Smooth muscle cell (in vitro differentiated cells): ENCODE data around the gene TPM2. TPM values are rescaled to one million over a fixed set of nuclear protein-coding genes. Genes with fewer than 3 reads are reported as not detected.

Experiments
- DNase-seq: peaks from one replicate; lab custom pipeline; 2025; ENCODE audit not compliant: unreplicated experiment; lab: John Stamatoyannopoulos, UW
- H2AFZ ChIP-seq: fragments of 200-600 bp; sonication (generic); 2 replicates; pipeline ENCODE4 v1.6.0; 2016; ENCODE audit warnings: antibody characterized with exemption, low read depth, mild to moderate bottlenecking
- H3F3A ChIP-seq: fragments of 200-600 bp; sonication (generic); 2 replicates; pipeline ENCODE4 v1.6.0; 2017; ENCODE audit warnings: antibody characterized with exemption, low read depth
- H3K27ac ChIP-seq: fragments of 200-600 bp; sonication (generic); 2 replicates; pipeline ENCODE4 v1.5.1; 2016; ENCODE audit warnings: low read depth, mild to moderate bottlenecking
- H3K27me3 ChIP-seq: fragments of 200-600 bp; sonication (generic); 2 replicates; pipeline ENCODE4 v1.6.1; 2016; ENCODE audit warnings: low read depth, mild to moderate bottlenecking
- H3K36me3 ChIP-seq: fragments of 200-600 bp; sonication (generic); 2 replicates; pipeline ENCODE4 v1.5.1; 2016; ENCODE audit warnings: low read depth
- H3K4me1 ChIP-seq: fragments of 200-600 bp; sonication (generic); 2 replicates; pipeline ENCODE4 v1.5.1; 2016; ENCODE audit warnings: low read depth
- H3K4me2 ChIP-seq: fragments of 200-600 bp; sonication (generic); 2 replicates; pipeline ENCODE4 v1.6.0; 2016; ENCODE audit warnings: mild to moderate bottlenecking
- H3K4me3 ChIP-seq: fragments of 200-600 bp; sonication (generic); 2 replicates; pipeline ENCODE4 v1.5.1; 2016; ENCODE audit warnings: mild to moderate bottlenecking
- H3K79me2 ChIP-seq: fragments of 200-600 bp; sonication (generic); 2 replicates; pipeline ENCODE4 v1.6.0; 2016; ENCODE audit warnings: low read depth, mild to moderate bottlenecking
- H3K9ac ChIP-seq: fragments of 200-600 bp; sonication (generic); 2 replicates; pipeline ENCODE4 v1.6.0; 2016; ENCODE audit warnings: low read depth
- H3K9me3 ChIP-seq: fragments of 200-600 bp; sonication (generic); replicated peaks from 2 replicates; pipeline ENCODE4 v1.5.1; 2016; ENCODE audit warnings: low read depth
- H4K20me1 ChIP-seq: fragments of 200-600 bp; sonication (generic); 2 replicates; pipeline ENCODE4 v1.6.0; 2016; ENCODE audit warnings: low read depth
- WGBS: methylation state at CpG from one replicate; pipeline ENCODE4 v1.1.7; 2016; ENCODE audit warnings: low lambda C conversion rate; 5-methylcytosine and 5-hydroxymethylcytosine counted together
- polyA plus RNA-seq: library from polyadenylated mRNA; unstranded; fragments of >200 nt; fragmentation: Nextera tagmentation; extraction: Ambion mirVana; gene quantifications from 2 replicates; pipeline ENCODE4 v1.2.1, GENCODE V29; 2016
- total RNA-seq: library from RNA; depleted of rRNA; stranded (reverse); fragments of >200 nt; gene quantifications from 2 replicates; pipeline ENCODE4 v1.2.3, GENCODE V29; 2014
- TF ChIP-seq, protein P1 (sequence below): fragments of 200-600 bp; sonication (generic); IDR thresholded peaks from 2 replicates; pipeline ENCODE4 v1.5.1; 2017; ENCODE audit warnings: borderline replicate concordance, mild to moderate bottlenecking, antibody characterized with exemption; ENCODE audit not compliant: insufficient read depth, poor library complexity, severe bottlenecking

TPM2 gene
- total and polyA plus RNA-seq, 2 experiments from 2014 or later: 925 to 2,131 TPM

DNA sequence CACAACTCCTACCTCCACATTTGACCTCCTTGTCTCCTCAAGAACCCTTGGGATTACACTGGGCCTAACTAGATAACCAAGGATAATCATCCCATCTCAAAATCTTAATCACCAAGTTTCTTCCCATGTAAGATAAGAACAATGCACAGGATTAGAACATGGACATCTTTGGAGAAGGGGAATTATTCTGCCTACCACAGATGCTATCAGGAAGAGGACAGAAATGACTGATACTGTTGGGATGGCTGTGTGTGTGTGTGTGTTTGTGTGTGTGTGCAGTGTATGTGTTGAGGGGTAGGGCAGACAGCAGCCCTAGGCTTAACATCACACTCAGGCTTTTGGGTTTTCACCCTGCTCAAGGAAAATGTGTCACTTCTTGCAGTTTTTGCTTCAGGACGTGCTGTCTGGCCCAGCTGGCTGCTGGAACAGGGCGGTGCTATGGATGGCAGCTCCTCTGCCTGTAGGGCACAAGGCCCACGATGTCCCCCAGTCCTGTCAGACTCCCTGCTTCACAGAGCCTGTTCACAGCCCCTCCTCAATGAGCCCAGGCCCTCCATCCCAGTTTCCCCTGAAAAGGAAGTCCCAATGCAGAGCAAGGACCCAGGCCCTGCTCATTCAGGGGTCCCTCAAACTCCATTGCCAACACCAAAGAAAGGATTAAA, 8.3 kb downstream of the TPM2 start:
- H3K27me3 ChIP-seq: no peaks in the 10 kb centered on the region
- H3K4me1 ChIP-seq: peaks cover under 1% of the 10 kb centered on the region
- peak overlapping the region; percentile 44 for H3K27ac ChIP-seq
- H3K9ac ChIP-seq: no peak overlapping the region
- WGBS: 63% methylated on average over 3 of the region's 3 CpGs
- peaks cover 53% of the 10 kb centered on the region for H4K20me1 ChIP-seq
- no peak overlapping the region for H3K4me2 ChIP-seq
- no peak overlapping the region for H3K4me3 ChIP-seq
- peaks cover 3% of the 10 kb centered on the region for H3K79me2 ChIP-seq
- no peaks in the 10 kb centered on the region for H3K36me3 ChIP-seq
- no peak overlapping the region for H2AFZ ChIP-seq
- peaks cover 53% of the 10 kb centered on the region for H3F3A ChIP-seq
- DNase-seq: no peak
- H3K9me3 ChIP-seq: no peaks in the 10 kb centered on the region
- TF ChIP-seq, protein P1, sequence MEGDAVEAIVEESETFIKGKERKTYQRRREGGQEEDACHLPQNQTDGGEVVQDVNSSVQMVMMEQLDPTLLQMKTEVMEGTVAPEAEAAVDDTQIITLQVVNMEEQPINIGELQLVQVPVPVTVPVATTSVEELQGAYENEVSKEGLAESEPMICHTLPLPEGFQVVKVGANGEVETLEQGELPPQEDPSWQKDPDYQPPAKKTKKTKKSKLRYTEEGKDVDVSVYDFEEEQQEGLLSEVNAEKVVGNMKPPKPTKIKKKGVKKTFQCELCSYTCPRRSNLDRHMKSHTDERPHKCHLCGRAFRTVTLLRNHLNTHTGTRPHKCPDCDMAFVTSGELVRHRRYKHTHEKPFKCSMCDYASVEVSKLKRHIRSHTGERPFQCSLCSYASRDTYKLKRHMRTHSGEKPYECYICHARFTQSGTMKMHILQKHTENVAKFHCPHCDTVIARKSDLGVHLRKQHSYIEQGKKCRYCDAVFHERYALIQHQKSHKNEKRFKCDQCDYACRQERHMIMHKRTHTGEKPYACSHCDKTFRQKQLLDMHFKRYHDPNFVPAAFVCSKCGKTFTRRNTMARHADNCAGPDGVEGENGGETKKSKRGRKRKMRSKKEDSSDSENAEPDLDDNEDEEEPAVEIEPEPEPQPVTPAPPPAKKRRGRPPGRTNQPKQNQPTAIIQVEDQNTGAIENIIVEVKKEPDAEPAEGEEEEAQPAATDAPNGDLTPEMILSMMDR: no peak

DNA sequence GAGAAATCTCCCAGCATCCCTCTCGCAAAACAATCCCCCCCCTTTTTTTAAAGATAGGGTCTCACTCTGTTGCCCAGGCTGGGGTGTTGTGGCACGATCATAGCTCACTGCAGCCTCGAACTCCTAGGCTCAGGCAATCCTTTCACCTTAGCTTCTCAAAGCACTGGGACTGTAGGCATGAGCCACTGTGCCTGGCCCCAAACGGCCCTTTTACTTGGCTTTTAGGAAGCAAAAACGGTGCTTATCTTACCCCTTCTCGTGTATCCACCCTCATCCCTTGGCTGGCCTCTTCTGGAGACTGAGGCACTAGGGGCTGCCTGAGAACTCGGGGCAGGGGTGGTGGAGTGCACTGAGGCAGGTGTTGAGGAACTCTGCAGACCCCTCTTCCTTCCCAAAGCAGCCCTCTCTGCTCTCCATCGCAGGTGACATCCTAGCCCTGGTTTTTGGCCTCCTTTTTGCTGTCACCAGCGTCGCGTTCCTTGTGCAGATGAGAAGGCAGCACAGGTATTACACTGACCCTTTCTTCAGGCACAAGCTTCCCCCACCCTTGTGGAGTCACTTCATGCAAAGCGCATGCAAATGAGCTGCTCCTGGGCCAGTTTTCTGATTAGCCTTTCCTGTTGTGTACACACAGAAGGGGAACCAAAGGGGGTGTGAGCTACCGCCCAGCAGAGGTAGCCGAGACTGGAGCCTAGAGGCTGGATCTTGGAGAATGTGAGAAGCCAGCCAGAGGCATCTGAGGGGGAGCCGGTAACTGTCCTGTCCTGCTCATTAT, 9.2 kb downstream of the TPM2 start:
- Histone ChIP-seq H3K4me3 (no peak overlapping the region), H3K27ac (no peak overlapping the region), H3F3A (peaks cover 48% of the 10 kb centered on the region), H3K27me3 (no peaks in the 10 kb centered on the region), H3K36me3 (no peaks in the 10 kb centered on the region), H3K4me2 (no peak overlapping the region), H4K20me1 (peaks cover 44% of the 10 kb centered on the region), H3K79me2 (no peaks in the 10 kb centered on the region), H3K9ac (no peak overlapping the region), H3K9me3 (no peaks in the 10 kb centered on the region), H2AFZ (no peak overlapping the region), H3K4me1 (peaks cover 5% of the 10 kb centered on the region)
- no peak for DNase-seq
- 56% methylated on average over 15 of the region's 15 CpGs for WGBS
- TF ChIP-seq, protein P1: no peak

GRCh38 chr9:35679766-35680330, 9.9 kb downstream of the TPM2 start:
- WGBS: 88% methylated on average over 8 of the region's 8 CpGs

More at GRCh38 chr9:35679766-35680330, 9.9 kb downstream of the TPM2 start:
- H3K79me2 ChIP-seq: no peaks in the 10 kb centered on the region
- H3K4me1 ChIP-seq: peaks cover 5% of the 10 kb centered on the region
- peaks cover 44% of the 10 kb centered on the region for H3F3A ChIP-seq
- no peaks in the 10 kb centered on the region for H3K36me3 ChIP-seq
- no peak overlapping the region for H3K4me3 ChIP-seq
- no peak overlapping the region for H2AFZ ChIP-seq
- H3K27me3 ChIP-seq: no peaks in the 10 kb centered on the region
- H3K27ac ChIP-seq: no peak overlapping the region
- H3K9ac ChIP-seq: no peak overlapping the region
- DNase-seq: no peak
- H3K4me2 ChIP-seq: no peak overlapping the region
- peaks cover 37% of the 10 kb centered on the region for H4K20me1 ChIP-seq
- no peaks in the 10 kb centered on the region for H3K9me3 ChIP-seq
- TF ChIP-seq, protein P1: no peak
